ENCODE measurements around the gene CACNA1C. TPM values are rescaled to one million over a fixed set of nuclear protein-coding genes. Genes with fewer than 3 reads are reported as not detected.

Gene CACNA1C
- total and polyA plus RNA-seq, 5 donors from 2014 or later = 0.02 to 0.14 (median 0.10) TPM

DNA sequence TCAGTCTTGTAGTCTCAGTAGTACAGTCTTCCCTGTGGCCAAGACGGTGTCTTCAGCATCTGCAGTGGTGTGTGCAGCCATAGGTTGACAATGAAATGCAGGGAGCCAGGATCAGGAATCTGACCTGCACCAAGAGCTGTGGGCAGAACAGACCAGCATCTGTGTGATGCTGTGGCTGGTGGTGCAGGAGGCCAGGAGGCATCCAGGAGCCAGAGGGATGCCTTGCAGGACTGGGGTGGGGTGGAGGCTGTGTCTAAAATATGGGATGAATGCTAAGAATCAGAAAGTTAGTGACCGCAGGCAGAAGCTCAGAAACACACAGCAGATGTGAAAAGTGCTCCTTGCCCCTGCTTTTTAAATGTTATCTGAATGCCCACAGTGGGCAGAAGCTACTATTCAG is 209.7 kb downstream of the CACNA1C start:
- no peaks in the 10 kb centered on the region for H3K27me3 Mint-ChIP-seq
- H3K9me3 Mint-ChIP-seq = peaks cover 0 to 2% (median 0%) of the 10 kb centered on the region in 7 donors
- ATAC-seq (ENCODE audit: low read depth in 2 of 2) (no peak), DNase-seq (no peak)
- Histone ChIP-seq H3K36me3 (ENCODE audit: control insufficient read depth, insufficient read depth, low read length) (no peaks in the 10 kb centered on the region), H3K4me3 (ENCODE audit: low read depth, low read length) (no peak overlapping the region), H3K9me3 (ENCODE audit: control insufficient read depth in 2 of 2, low read length in 2 of 2) (no peaks in the 10 kb centered on the region), H3K4me1 (ENCODE audit: control insufficient read depth, insufficient read depth, low read length, poor library complexity, severe bottlenecking) (no peaks in the 10 kb centered on the region), H3K27ac (ENCODE audit: insufficient read depth, low read length, poor library complexity, severe bottlenecking) (no peak overlapping the region), H3K27me3 (ENCODE audit: control insufficient read depth, insufficient read depth, low read length) (no peaks in the 10 kb centered on the region)
- no peak overlapping the region for H3K4me3 Mint-ChIP-seq
- H3K27ac Mint-ChIP-seq = no peak overlapping the region
- peaks cover 0 to 4% (median 0%) of the 10 kb centered on the region in 4 donors for H3K4me1 Mint-ChIP-seq
- no peaks in the 10 kb centered on the region for H3K36me3 Mint-ChIP-seq

DNA sequence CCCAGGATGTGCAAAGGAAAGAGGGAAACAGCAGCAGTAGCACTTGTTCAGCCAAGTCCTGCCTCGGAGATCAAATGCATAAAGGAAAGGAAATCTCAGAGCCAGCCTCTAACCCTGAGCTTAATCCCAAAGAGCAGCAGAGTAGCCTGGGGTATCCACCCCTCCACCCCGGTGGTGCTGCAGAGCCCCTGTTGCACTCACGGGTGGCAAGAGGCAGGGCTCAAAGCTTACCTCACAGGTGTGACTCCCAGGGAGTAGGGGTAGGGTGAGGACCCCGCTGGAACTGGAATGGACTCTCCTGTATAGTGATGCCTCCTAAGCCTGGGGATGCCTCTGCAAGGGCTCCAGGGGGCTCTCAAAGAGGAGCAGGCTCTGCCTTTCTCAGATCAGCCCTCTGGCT is 211.1 kb downstream of the CACNA1C start:
- Mint-ChIP-seq H3K36me3 (no peaks in the 10 kb centered on the region), H3K4me1 (peaks cover 0 to 4% (median 0%) of the 10 kb centered on the region in 4 donors), H3K27me3 (no peaks in the 10 kb centered on the region), H3K4me3 (no peak overlapping the region), H3K27ac (no peak overlapping the region), H3K9me3 (no peaks in the 10 kb centered on the region)
- Histone ChIP-seq H3K27me3 (ENCODE audit: control insufficient read depth, insufficient read depth, low read length) (no peaks in the 10 kb centered on the region), H3K36me3 (ENCODE audit: control insufficient read depth, insufficient read depth, low read length) (no peaks in the 10 kb centered on the region), H3K27ac (ENCODE audit: insufficient read depth, low read length, poor library complexity, severe bottlenecking) (no peak overlapping the region), H3K4me3 (ENCODE audit: low read depth, low read length) (no peak overlapping the region), H3K9me3 (ENCODE audit: control insufficient read depth in 2 of 2, low read length in 2 of 2) (no peaks in the 10 kb centered on the region), H3K4me1 (ENCODE audit: control insufficient read depth, insufficient read depth, low read length, poor library complexity, severe bottlenecking) (no peaks in the 10 kb centered on the region)
- DNase-seq (no peak), ATAC-seq (ENCODE audit: low read depth in 2 of 2) (no peak)

DNA sequence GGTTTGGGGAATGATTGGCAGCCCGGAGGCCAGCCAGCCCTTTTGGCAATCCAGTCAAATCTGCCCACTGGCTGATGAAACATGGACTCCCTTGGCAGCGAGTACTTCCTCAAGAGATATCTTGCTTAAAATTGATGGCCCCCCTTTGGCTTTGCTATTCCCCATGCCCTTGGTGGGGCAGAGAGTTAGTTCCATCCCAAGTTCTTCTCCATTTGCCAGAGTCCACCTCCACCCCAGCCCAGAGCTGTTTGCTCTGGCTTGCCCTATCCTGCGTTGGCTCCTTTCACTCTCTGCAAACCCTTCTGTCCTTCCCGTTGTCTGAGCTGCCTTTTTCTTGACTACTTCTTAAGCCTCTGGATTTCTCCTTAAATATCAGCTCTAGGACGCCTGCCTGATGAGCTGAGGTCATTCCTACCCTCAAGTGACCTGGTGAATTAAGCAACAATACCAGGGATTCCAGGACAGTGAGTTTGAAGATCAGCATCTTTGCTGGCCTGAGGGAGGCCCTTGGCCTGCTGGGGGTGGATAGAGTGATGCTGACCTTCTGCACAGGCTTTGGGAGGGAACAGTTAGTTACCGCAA is 212.0 kb downstream of the CACNA1C start:
- Mint-ChIP-seq H3K27me3 (no peaks in the 10 kb centered on the region), H3K36me3 (no peaks in the 10 kb centered on the region), H3K27ac (no peak overlapping the region), H3K4me3 (no peak overlapping the region), H3K4me1 (no peaks in the 10 kb centered on the region), H3K9me3 (peaks cover 0 to under 1% (median 0%) of the 10 kb centered on the region in 7 donors)
- no peaks in the 10 kb centered on the region for H3K4me1 ChIP-seq (ENCODE audit: control insufficient read depth, insufficient read depth, low read length, poor library complexity, severe bottlenecking)
- no peak overlapping the region for H3K27ac ChIP-seq (ENCODE audit: insufficient read depth, low read length, poor library complexity, severe bottlenecking)
- no peaks in the 10 kb centered on the region for H3K36me3 ChIP-seq (ENCODE audit: control insufficient read depth, insufficient read depth, low read length)
- DNase-seq = no peak
- H3K9me3 ChIP-seq (ENCODE audit: control insufficient read depth in 2 of 2, low read length in 2 of 2) = no peaks in the 10 kb centered on the region
- H3K27me3 ChIP-seq (ENCODE audit: control insufficient read depth, insufficient read depth, low read length) = no peaks in the 10 kb centered on the region
- no peak for ATAC-seq (ENCODE audit: low read depth in 2 of 2)
- H3K4me3 ChIP-seq (ENCODE audit: low read depth, low read length) = no peak overlapping the region

DNA sequence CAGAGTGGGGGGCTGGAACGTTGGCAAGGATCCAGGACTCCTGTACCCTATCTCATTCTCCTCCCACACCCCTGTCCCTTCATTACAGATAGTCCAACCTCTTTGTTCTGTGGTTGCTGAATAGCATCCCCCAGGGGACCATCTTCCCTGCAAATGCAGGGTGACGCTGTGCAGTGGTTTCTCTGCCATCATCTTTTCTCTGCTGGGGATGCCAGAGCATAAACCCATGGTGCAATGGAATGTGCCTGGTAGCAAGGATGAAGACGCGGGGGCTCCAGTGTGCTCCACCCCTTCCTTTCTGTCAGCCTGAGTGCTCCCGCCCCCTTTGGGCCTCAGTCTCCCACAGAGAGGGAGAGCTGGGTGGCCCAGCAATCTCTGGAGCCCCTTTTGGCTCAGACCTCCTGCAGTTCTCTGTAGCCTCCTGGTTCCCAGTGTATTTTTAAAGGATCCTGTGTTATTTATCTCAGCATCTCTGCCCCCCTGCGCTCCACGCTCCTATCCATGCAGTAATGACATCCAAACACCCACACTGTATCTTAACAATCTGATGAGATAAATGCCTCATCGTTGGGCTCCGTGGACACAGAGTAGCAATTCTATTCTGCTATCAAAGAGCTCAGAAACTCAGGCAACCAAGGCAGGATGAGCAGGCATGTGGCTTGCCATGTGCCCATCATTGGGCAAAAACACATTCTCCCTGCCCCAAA is 212.8 kb downstream of the CACNA1C start:
- Histone ChIP-seq H3K4me3 (ENCODE audit: low read depth, low read length) (no peak overlapping the region), H3K36me3 (ENCODE audit: control insufficient read depth, insufficient read depth, low read length) (no peaks in the 10 kb centered on the region), H3K9me3 (ENCODE audit: control insufficient read depth in 2 of 2, low read length in 2 of 2) (no peaks in the 10 kb centered on the region), H3K27ac (ENCODE audit: insufficient read depth, low read length, poor library complexity, severe bottlenecking) (no peak overlapping the region), H3K27me3 (ENCODE audit: control insufficient read depth, insufficient read depth, low read length) (no peaks in the 10 kb centered on the region), H3K4me1 (ENCODE audit: control insufficient read depth, insufficient read depth, low read length, poor library complexity, severe bottlenecking) (no peaks in the 10 kb centered on the region)
- Mint-ChIP-seq H3K27me3 (no peaks in the 10 kb centered on the region), H3K4me1 (no peaks in the 10 kb centered on the region), H3K36me3 (no peaks in the 10 kb centered on the region), H3K27ac (no peak overlapping the region), H3K9me3 (peaks cover 0 to 2% (median 0%) of the 10 kb centered on the region in 7 donors), H3K4me3 (no peak overlapping the region)
- DNase-seq (no peak), ATAC-seq (ENCODE audit: low read depth in 2 of 2) (no peak)

DNA sequence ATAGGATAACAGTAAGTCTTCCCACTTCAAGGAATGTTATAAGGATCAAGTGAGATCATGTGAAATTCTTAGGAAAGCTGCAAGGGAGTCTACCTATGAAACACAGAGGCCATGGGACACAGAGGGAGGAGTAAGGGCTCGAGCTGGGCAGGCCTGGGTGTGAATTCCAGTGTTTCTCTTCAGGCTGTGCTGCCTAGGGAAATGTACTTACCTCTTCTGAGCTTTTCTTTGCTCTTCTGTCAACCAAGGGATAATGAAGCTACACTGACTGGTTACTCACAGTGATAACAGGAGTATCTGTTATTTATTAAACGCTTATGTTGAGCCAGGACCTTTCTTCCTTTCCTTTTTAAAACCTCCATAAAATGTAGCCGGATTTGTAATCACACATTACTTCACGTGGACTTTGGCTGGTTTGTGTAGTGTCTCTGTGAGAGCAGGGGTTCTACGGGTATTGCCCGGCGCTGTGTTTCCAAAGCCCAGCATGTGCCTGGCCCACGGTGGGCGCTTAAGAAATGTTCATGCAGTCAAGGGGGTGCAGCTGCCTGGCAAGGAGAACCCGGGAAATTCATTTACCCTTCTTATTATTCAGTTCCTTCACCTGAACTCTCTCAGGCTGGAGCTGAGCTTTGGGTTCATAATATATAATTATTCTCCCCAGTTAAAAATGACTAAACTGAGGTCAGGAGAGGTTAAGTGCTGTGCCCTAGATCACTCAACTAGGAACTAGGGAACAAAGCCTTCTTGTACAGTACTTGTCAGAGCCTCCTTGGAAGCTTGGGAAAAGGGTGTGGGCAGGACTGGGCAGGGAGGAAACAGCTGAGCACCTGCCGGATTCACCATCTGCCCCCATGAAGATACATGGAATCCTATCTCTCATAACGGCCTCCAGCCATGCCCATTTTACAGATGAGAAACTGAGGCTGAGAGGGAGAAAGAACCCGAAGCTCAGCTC is 214.2 kb downstream of the CACNA1C start:
- no peaks in the 10 kb centered on the region for H3K36me3 ChIP-seq (ENCODE audit: control insufficient read depth, insufficient read depth, low read length)
- H3K27me3 ChIP-seq (ENCODE audit: control insufficient read depth, insufficient read depth, low read length) = no peaks in the 10 kb centered on the region
- no peaks in the 10 kb centered on the region for H3K36me3 Mint-ChIP-seq
- no peaks in the 10 kb centered on the region for H3K4me1 Mint-ChIP-seq
- H3K9me3 ChIP-seq (ENCODE audit: control insufficient read depth in 2 of 2, low read length in 2 of 2) = no peaks in the 10 kb centered on the region
- no peak for DNase-seq
- no peaks in the 10 kb centered on the region for H3K27me3 Mint-ChIP-seq
- H3K4me3 Mint-ChIP-seq = no peak overlapping the region
- ATAC-seq (ENCODE audit: low read depth in 2 of 2) = no peak
- H3K4me1 ChIP-seq (ENCODE audit: control insufficient read depth, insufficient read depth, low read length, poor library complexity, severe bottlenecking) = no peaks in the 10 kb centered on the region
- H3K27ac ChIP-seq (ENCODE audit: insufficient read depth, low read length, poor library complexity, severe bottlenecking) = no peak overlapping the region
- H3K9me3 Mint-ChIP-seq = peaks cover 0 to 2% (median 0%) of the 10 kb centered on the region in 7 donors
- H3K4me3 ChIP-seq (ENCODE audit: low read depth, low read length) = no peak overlapping the region
- H3K27ac Mint-ChIP-seq = no peak overlapping the region

DNA sequence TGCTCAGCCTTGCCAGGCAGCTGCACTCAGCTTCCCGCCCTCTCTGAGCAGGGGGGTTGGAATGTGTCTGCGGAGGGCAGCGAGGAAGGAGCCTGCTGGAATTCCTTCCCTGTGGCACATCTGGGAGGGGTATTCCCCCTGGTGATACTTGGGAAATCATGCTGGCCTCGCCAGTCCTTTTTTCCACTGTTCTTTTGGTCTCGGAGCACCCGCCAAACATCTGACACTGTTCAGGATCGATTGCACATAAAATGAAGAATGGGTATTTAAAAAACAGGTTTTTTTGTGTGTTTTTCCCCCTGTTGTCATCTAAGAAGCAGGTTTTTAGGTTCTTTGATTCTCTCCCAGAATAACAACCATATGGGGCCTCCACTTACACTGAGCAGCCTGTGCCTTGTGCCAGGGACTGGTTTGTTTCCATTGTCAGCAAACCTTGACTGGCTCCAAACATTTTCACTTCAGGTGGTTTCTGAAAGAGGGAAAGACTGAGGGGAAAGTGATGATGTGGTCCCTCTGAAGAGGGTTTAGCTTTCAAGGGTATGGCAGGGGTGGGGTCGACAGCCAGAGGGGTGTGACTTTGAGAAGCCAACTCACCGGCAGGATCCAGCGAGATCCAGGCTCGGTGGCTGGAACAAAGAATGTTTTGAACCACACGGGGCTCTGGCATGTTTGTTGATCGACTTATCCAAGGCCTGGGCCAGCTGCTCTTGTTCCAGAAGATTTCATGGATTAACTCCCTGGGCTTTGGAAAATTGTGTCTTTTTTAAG is 215.1 kb downstream of the CACNA1C start:
- H3K9me3 ChIP-seq (ENCODE audit: control insufficient read depth in 2 of 2, low read length in 2 of 2) = no peaks in the 10 kb centered on the region
- H3K27me3 Mint-ChIP-seq = peaks cover 3% of the 10 kb centered on the region
- no peaks in the 10 kb centered on the region for H3K4me1 ChIP-seq (ENCODE audit: control insufficient read depth, insufficient read depth, low read length, poor library complexity, severe bottlenecking)
- H3K36me3 ChIP-seq (ENCODE audit: control insufficient read depth, insufficient read depth, low read length) = no peaks in the 10 kb centered on the region
- H3K4me1 Mint-ChIP-seq = no peaks in the 10 kb centered on the region
- no peaks in the 10 kb centered on the region for H3K36me3 Mint-ChIP-seq
- no peak overlapping the region for H3K27ac Mint-ChIP-seq
- no peaks in the 10 kb centered on the region for H3K27me3 ChIP-seq (ENCODE audit: control insufficient read depth, insufficient read depth, low read length)
- DNase-seq (no peak), ATAC-seq (ENCODE audit: low read depth in 2 of 2) (no peak)
- peaks cover 0 to 2% (median 0%) of the 10 kb centered on the region in 7 donors for H3K9me3 Mint-ChIP-seq
- H3K27ac ChIP-seq (ENCODE audit: insufficient read depth, low read length, poor library complexity, severe bottlenecking) = no peak overlapping the region
- H3K4me3 ChIP-seq (ENCODE audit: low read depth, low read length) = no peak overlapping the region
- H3K4me3 Mint-ChIP-seq = no peak overlapping the region

DNA sequence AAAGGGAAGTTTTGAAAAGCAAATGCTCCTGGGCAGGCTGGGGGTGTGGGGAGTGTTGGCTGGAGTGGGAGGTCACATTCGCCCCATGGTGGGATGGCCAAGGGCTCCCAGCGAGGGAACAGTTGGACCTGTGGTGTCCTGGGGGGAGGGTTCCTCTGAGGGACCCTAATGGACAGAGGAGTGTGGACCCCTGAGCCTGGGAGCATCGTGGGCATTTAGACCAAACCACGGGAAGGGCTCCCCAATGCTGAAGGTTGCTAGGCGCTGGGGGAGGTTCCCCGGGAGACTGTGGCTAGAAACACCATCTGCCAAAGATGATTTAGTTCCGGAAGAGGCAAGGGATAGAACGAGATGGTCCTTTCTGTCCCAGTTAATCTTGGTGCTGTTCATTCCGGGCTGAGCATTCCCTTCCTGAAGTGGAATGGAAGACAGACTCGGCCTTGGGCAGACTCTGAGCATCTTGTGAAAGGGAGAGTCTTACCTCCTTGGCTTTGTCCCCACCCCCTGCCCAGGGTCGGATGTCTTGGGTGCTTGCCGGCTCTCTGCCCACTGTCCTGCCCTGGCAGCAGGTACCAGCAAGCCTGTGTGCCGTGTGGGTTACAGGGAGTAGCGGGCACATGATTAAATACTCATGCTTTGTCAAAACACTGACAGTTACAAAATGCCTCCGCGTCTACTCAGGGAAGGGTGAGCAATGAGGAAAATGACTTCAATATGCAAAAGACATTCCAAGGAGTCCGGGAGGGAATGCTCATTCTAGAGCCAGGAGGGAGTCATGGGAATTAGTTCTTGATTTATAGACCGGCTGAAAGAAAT is 215.9 kb downstream of the CACNA1C start:
- peaks cover 0 to 2% (median 0%) of the 10 kb centered on the region in 7 donors for H3K9me3 Mint-ChIP-seq
- DNase-seq (no peak), ATAC-seq (ENCODE audit: low read depth in 2 of 2) (no peak)
- Histone ChIP-seq H3K27ac (ENCODE audit: insufficient read depth, low read length, poor library complexity, severe bottlenecking) (no peak overlapping the region), H3K4me1 (ENCODE audit: control insufficient read depth, insufficient read depth, low read length, poor library complexity, severe bottlenecking) (no peaks in the 10 kb centered on the region), H3K36me3 (ENCODE audit: control insufficient read depth, insufficient read depth, low read length) (no peaks in the 10 kb centered on the region), H3K9me3 (ENCODE audit: control insufficient read depth in 2 of 2, low read length in 2 of 2) (no peaks in the 10 kb centered on the region), H3K4me3 (ENCODE audit: low read depth, low read length) (no peak overlapping the region), H3K27me3 (ENCODE audit: control insufficient read depth, insufficient read depth, low read length) (no peaks in the 10 kb centered on the region)
- H3K27me3 Mint-ChIP-seq = peaks cover 5% of the 10 kb centered on the region
- H3K36me3 Mint-ChIP-seq = no peaks in the 10 kb centered on the region
- H3K27ac Mint-ChIP-seq = no peak overlapping the region
- no peak overlapping the region for H3K4me3 Mint-ChIP-seq
- H3K4me1 Mint-ChIP-seq = no peaks in the 10 kb centered on the region
